Activated CD4-positive, CD25-positive, alpha-beta regulatory T cell (primary cell): Measurements from ENCODE around the gene GATA1.
"Not testable (repeated sequence)": the region's sequence is repeated elsewhere in the genome, so short reads cannot be mapped to it uniquely, and the experiment has no call there.

Experiments
- DNase-seq, 4 experiments: peaks; one replicate each; lab custom pipeline; 2025; lab: John Stamatoyannopoulos, UW

Gene GATA1

DNA sequence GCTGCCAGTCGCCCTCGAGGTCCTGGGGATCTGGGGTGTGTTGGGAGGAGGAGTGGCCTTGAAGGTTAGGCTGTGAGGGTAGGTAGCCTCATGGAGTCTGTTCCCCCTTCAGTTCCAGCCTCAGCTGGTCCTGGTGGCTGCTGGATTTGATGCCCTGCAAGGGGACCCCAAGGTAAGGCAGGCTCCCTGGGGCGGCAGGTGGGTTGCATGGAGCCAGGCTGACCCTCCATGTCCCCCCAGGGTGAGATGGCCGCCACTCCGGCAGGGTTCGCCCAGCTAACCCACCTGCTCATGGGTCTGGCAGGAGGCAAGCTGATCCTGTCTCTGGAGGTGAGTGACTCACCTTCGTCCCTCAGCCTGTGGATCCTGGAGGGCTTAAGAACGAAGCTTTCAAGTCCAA is 28.3 kb downstream of the GATA1 start:
- DNase-seq, result no peak

DNA sequence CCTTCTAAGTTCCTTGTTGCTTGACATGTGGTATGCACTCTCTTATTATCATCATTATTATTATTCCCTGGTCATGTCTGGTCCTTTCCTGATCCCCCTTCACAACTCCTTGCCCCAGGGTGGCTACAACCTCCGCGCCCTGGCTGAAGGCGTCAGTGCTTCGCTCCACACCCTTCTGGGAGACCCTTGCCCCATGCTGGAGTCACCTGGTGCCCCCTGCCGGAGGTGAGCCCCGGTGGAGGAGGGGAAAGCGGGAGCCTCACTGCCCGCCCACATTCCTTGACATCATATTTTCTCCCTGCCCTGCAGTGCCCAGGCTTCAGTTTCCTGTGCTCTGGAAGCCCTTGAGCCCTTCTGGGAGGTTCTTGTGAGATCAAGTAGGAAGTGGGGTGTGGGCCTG is 28.9 kb downstream of the GATA1 start:
- no peak for DNase-seq

DNA sequence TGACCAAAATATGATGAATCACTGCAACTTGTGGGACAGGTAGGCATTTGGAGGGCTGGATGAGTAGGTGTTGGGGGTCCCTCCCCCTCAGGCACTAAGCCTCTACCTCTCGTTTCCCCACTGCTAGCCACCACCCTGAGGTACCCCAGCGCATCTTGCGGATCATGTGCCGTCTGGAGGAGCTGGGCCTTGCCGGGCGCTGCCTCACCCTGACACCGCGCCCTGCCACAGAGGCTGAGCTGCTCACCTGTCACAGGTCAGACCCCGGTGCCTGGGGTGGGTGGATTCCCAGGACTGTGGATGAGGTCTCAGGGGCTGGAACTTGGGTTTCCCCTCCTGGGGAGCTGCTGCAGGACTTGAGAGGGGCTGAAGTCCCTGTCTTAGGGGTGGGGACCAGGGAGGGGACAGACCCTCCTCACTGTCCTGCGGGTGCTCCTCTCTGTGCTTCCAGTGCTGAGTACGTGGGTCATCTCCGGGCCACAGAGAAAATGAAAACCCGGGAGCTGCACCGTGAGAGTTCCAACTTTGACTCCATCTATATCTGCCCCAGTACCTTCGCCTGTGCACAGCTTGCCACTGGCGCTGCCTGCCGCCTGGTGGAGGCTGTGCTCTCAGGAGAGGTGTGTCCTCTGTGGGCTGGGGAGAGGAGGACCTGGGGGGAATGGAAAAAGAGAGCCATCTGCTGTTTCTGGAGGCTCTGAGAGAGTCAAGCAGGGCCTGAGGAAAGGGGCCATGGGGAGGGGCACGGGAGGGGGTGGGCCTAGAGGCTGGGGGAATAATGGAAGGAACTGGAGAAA is 29.8 kb downstream of the GATA1 start:
- no peak for DNase-seq

DNA sequence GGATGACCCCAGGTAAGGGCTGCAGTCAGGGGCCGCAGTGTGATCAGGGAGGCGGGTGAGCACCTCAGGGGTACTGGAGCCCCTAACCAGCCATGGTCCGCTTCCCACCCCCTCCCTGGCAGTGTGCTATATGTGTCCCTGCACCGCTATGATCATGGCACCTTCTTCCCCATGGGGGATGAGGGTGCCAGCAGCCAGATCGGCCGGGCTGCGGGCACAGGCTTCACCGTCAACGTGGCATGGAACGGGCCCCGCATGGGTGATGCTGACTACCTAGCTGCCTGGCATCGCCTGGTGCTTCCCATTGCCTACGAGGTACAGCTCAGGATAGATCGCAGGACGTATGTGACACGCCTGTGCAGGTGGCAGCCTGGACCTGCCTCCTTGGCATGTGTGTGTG is 31.7 kb downstream of the GATA1 start:
- DNase-seq, result no peak

DNA sequence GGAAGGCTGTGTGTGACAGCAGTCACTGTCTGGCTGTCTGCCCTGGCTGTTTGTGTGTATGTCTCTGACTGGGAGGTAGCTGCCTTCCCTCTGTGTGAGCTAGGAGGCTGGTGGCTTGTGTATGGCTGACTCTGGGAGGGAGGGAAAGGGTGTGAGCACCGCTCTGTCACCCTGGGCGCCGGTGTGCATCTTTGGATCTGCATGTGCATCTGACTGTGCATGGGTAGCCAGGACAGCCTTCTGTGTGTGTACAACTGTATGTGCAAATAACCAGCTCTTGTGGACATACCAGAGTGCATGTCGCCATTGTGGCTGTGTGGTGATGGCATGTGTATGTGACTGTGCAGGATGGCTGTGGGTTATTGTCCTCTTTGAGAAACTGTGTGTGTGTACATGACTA is 32.5 kb downstream of the GATA1 start:
- DNase-seq, result no peak

DNA sequence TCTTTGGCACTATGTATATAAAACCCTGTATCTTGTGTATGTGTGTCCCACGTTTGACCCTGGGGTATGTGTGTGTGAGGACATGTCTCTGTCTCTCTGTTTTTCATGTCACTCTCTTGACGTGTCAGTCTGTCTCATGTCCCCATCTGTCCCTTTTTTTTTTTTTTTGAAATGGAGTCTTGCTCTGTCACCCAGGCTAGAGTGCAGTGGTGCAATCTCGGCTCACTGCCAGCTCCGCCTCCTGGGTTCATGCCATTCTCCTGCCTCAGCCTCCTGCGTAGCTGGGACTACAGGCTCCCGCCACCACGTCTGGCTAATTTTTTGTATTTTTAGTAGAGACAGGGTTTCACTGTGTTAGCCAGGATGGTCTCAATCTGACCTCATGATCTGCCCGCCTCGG is 33.0 kb downstream of the GATA1 start:
- DNase-seq, result not testable (repeated sequence)

DNA sequence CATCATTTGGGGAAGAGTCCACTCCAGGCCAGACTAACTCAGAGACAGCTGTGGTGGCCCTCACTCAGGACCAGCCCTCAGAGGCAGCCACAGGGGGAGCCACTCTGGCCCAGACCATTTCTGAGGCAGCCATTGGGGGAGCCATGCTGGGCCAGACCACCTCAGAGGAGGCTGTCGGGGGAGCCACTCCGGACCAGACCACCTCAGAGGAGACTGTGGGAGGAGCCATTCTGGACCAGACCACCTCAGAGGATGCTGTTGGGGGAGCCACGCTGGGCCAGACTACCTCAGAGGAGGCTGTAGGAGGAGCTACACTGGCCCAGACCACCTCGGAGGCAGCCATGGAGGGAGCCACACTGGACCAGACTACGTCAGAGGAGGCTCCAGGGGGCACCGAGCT is 36.7 kb downstream of the GATA1 start:
- DNase-seq, result no peak

DNA sequence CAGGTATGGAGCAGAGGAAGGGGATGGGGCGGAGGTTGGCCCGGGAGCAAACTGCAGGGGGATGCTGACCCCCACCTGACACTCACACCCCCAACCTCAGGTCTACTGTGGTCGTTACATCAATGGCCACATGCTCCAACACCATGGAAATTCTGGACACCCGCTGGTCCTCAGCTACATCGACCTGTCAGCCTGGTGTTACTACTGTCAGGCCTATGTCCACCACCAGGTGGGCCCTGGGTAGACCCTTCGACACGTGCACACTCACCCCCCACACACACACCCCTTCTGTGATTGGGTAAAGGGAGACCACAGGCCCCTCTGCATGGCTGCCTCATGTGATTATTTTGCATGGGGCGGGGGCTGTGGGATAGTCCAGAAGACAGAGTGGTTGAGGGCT is 37.7 kb downstream of the GATA1 start:
- DNase-seq, result no peak

DNA sequence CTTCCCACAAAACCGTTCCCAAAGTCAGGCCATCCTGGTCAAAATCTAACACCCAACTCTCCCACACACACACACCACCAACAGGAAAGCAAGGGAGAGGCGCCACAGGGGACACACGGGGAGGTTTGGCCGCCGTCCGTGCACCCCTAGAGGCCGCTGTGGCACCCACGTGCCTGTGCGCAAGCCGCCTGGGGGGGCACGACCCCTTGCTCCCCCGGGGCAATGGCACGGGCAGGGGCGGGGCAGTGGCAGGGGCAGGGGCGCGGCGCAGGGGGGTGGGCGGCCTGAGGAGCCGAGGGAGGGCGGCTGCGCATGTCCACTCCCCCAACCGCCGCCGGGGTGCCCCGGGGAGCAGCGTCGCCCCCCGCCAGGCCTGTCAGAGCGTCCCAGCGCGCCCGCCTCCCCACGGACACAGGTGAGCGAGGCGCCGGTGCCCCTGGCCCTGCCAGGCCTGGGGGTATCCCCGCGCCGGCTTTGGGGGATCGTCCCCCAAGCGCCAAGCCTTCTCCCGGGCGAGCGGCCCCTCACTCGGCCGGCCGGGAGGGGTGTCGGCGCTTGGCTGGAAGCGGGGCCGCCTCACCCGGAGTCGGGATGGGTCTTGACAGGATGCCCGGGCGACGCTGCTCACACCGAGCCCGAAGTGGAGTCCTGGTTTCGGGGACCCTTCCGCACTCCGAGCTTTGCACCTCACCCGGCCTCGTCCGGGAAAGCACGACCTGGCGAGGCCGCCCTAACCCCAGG is 39.9 kb downstream of the GATA1 start, which contains the start of gene ERAS:
Gene ERAS, plus strand, starts transcription at position 379 of the 741 bp plus-strand sequence. CDS start 2,611 bp downstream, outside the sequence.
- no peak for DNase-seq

DNA sequence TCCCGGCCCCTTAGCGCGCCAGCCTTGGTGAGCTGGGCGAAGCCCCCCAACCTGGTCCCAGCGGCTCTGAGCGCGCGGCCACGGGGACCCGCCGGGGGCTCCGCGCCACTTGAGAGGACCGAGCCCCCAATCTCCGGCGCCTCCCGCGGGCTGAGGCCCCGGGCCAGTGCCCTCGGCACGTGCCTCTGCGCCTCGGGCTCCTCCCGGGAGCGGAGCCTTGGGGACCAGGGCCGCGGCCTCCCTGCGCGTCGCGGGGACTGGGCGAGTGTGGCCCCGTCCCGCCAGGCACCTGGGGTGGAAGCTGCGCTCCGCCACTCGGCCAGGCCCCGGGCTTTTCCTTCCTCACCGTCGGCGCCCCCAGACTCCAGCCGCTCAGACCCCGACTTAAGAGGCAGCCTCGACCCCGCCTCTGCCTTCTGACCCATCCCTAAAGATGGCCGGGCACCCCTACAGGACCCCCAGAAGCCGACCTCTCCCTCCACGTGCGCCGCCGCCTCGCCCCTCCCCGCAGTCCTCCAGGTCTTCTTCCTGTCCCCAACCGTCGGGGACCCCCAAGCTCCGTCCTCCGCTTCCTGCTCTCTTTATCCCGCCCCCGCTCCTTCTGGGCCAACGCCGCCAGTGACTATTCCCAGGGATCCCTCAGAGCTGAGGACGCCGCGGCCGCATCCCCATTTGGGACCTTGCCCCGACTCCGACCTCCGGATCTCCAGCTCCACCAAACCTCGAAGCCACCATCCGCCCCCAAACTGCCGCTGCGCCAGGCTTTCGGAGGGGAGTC is 40.7 kb downstream of the GATA1 start:
- no peak for DNase-seq

DNA sequence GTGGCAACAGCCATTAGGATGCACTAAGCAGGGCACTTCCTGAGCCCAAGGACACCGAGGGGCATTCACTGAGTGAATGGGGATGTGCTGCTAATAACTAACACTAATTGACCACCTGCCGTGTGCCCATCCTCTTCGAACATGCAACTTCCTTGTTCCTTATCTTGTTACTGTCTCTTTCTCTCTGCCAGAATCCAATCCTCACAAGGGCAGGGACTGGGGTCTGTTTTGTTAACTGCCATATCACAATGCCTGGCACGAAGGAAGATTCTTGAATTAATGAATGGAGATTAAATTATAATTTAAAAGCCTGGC is 41.2 kb downstream of the GATA1 start:
- DNase-seq, result no peak

DNA sequence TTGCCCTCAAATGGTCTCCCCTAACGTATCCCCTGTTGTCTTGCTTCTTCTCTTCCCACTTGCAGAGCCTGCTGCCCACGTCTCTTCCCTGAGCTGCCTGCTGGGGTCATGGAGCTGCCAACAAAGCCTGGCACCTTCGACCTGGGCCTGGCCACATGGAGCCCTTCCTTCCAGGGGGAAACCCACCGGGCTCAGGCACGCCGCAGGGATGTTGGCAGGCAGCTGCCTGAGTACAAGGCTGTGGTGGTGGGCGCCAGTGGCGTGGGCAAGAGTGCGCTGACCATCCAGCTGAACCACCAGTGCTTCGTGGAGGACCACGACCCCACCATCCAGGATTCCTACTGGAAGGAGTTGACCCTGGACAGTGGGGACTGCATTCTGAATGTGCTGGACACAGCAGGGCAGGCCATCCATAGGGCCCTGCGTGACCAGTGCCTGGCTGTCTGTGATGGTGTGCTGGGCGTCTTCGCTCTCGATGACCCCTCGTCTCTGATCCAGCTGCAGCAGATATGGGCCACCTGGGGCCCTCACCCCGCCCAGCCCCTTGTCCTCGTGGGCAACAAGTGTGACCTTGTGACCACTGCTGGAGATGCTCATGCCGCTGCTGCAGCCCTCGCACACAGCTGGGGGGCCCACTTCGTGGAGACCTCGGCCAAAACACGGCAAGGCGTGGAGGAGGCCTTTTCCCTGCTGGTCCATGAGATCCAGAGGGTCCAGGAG is 42.8 kb downstream of the GATA1 start:
- DNase-seq, result no peak

DNA sequence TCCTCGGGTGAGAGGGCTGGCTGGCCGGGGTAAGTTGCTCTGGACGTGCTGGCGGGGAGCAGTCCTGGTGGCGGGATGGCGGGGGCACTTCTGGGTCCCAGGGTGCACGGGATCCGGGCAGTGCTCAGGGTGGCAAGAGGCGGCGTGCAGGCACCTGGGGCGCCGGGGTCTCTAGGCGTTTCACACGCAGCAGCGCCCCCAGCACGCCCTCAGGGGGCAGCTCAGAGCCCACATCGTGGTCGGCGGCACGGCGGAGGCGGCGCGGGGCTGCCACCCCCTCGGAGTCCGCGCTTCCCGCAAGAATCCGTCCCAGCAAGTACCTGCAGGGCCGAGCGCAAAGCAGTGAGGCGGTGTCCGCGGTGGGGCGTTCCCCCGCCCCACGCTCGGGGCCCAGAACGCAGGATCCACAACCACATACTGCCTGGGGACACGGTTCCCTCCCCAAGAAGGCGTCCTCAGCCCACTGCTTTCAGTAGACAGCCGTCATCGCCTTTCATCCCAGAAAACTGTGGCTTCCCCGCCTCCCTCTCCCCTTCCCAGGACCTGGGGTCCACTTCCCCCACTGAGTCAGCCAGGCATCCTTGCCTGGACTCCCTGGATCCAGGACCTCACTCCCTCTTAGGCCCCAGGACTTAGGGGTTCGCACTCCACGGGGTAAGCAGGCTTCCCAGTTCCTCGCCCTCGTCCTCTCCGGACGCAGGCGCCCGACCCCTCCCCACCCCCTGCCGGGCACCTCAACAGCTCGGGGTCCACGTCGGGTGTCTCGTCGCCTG is 44.9 kb downstream of the GATA1 start:
- DNase-seq, result no peak

DNA sequence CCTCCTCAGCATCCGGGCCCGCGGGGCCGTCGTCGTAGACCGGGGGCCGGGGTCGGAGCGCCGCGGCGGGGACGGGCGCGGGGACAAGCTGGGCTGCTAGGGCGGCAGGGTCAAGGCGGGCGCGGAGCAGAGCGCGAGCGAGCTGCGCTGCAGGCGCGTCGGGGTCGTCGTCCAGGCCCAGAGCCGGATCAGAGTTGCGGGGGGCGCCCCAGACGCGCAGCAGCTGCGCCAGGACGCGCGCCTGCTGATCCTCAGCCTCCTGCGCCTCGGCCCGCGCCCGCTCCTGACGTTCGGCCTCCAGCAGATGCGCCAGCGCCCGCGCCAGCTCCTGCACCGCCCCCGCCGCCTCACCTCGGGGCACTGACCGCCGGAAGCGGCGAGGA is 45.5 kb downstream of the GATA1 start:
- no peak for DNase-seq

DNA sequence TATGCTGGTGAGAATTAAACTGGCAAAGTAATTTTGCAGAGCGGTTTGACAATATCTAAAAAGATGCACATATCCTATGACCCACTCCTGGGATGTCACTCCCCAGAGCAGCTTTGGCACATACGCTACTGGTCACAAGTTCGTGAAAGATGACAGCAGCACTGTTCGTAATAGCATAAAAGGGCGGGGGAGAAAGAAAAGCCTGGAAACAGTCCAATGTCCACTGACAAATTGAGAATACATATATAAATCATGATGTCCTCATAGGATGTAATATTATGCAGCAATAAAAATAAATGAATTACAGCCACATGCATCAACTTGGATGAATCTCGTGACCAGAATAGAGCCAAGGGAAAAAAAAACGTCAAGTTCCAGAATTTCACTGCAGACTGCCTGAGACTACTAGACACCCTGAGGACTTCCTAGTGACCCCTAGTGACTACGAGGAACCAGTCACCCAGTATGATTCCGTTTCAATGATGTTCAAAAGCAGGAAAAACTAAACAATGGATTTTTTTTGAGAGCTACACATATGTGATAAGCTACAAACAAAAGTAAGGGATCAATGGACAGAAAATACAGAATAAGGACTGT is 47.2 kb downstream of the GATA1 start:
- no peak for DNase-seq

DNA sequence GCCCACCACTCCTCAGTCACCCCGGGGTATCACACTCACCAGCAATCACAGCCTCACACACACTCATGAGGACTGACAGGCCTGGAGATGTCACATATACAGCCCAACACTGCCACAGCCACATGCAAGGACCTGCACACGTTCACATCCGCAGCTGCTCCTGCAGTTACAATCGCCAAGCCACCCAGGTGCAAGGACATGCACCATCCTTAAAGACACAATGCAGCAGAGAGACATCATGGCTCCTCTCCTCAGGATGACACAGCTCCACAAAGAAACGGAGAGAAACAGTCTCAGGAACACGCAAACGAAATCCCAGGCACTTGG is 48.0 kb downstream of the GATA1 start:
- DNase-seq, result no peak

DNA sequence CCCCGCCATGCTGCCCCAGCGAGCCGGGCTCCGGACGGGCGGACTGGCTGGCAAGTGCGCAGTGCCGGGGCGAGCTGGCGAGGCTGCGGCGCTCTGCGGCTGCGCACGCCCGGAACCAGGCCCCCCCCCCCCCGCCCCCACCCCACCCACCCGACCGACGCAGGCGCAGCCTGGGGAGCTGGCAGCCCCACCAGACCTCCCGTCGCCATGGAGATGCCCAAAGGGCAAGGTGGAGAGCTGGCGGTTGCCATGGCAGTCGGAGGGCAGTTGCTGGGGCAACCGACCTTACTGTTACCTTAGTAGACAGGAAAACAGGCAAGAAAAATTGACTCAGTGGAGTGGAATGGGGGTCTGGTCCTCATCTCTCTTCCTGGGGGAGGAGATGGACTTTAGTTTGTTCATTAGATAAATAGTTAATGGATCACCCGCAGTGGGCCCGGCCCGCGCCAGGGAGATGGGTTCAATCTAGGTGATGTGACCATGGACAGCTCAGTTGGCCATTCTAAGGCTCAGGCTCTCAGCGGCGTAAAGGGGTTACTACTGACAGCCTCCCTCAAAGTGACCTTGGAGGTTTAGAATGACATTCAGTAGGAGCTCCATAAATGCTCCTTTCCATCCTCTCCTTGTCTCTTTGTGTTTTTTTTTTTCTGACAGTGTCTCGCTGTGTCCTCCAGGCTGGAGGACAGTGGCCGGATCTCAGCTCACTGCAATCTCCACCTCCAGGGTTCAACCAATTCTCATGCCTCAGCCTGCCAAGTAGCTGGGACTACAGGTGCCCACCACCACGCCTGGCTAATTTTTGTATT is 49.3 kb downstream of the GATA1 start, which contains the start of gene PCSK1N:
Gene PCSK1N, minus strand, starts transcription at position 87 of the 806 bp plus-strand sequence. Its CDS starts 78 bp downstream, at position 9.
- DNase-seq, result no peak

DNA sequence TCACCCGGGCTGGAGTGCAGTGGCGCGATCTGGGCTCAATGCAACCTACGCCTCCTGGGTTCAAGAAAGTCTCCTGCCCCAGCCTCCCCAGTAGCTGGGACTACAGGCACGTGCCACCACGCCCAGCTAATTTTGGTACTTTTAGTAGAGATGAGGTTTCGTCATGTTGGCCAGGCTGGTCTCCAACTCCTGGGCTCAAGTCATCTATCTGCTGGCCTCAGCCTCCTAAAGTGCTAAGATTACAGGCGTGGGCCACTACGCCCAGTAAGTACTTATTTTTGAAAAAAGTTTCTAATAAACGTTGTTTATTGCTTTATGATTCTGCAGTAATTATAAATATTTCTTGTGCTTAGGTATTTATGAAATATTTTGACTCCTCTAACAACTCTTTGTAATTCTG is 53.3 kb downstream of the GATA1 start:
- no peak for DNase-seq
